Psoas muscle (tissue), 8 donors: ENCODE measurements around the gene SPOPL. TPM values are rescaled to one million over a fixed set of nuclear protein-coding genes. Genes with fewer than 3 reads are reported as not detected.

Experiments used
- ATAC-seq, 4 donors: fragments of 200-7000 bp; cut with Tn5 transposase; one replicate each; pipeline ENCODE4 v1.9.1; 2020; ENCODE audit warnings: moderate library complexity in 3 of 4, mild to moderate bottlenecking in 2 of 4
- DNase-seq, 2 donors: peaks; one replicate each; pipeline ENCODE4 v3.0.0-alpha.2; 2020
- H3K27ac ChIP-seq: fragments of 200-600 bp; one replicate; pipeline ENCODE4 v1.8.0; 2022
- H3K27me3 ChIP-seq, 3 donors: fragments of 200-600 bp in 1 of 3; one replicate each; pipeline versions ENCODE4 v1.6.1 to v1.8.0; 2013 to 2022; ENCODE audit warnings: low read length in 2 of 3, mild to moderate bottlenecking in 2 of 3, moderate library complexity in 1 of 3; ENCODE audit not compliant: insufficient read depth in 3 of 3
- H3K36me3 ChIP-seq, 2 donors: fragments of 200-600 bp in 1 of 2; one replicate each; pipeline versions ENCODE4 v1.6.1 to v1.8.0; 2013 to 2022; ENCODE audit warnings: low read depth in 1 of 2, mild to moderate bottlenecking in 1 of 2, moderate library complexity in 1 of 2; ENCODE audit not compliant: insufficient read depth in 1 of 2
- H3K4me1 ChIP-seq: fragments of 200-600 bp; one replicate; pipeline ENCODE4 v1.8.0; 2022
- H3K4me3 ChIP-seq: fragments of 200-600 bp; one replicate; pipeline ENCODE4 v1.8.0; 2022; ENCODE audit warnings: mild to moderate bottlenecking
- H3K9me3 ChIP-seq: fragments of 200-600 bp; one replicate; pipeline ENCODE4 v1.8.0; 2022
- WGBS, 3 donors: extraction: QIAGEN DNeasy Blood & Tissue Kit; methylation state at CpG; one replicate each; pipeline versions ENCODE4 v1.1.6 to v1.1.7; 2013; 5-methylcytosine and 5-hydroxymethylcytosine counted together
- intact Hi-C, 2 donors: fragments of 100-400 bp; cut with DNase I; formaldehyde crosslinking; loops; one replicate each; pipeline versions ENCODE4 v1.11.0 to v1.14.2; 2022
- polyA plus RNA-seq, 3 donors: library from polyadenylated mRNA; stranded (reverse); fragments of 200-250 nt; gene quantifications; one replicate each; pipeline ENCODE4 v1.2.3, GENCODE V29; 2013
- total RNA-seq, 4 donors: library from RNA; stranded (reverse); fragmentation: NEBNext Ultra II Directional in 2 of 4; extraction: Animal tissue kit (Norgen Biotek cat#: 25700) in 2 of 4; gene quantifications; one replicate each; pipeline versions ENCODE4 v1.2.1 to v1.2.4, GENCODE V29; 2021 to 2023
- TF ChIP-seq, protein P1 (sequence below): fragments of 200-600 bp; IDR thresholded peaks from one replicate; pipeline ENCODE4 v1.8.0; 2022; ENCODE audit warnings: antibody characterized with exemption
- donor health status: healthy with polysubstance abuse.
- donor health status: DM: no; HTN: no; CAD: no; lungs with moderate emphysema.
- donor health status: Bipolar disorder and iron deficiency.
- donor health status: healthy.
- donor health status: DM: yes; HTN: yes; CAD: no.
- donor health status: DM: no; HTN: no; CAD: no.
- donor health status: DM: no; HTN: no; CAD: no.
- donor health status: DM: yes; HTN: yes; CAD: no.

Gene SPOPL
- total and polyA plus RNA-seq, 7 donors: 3.0 to 19.0 (median 10.7) TPM

DNA sequence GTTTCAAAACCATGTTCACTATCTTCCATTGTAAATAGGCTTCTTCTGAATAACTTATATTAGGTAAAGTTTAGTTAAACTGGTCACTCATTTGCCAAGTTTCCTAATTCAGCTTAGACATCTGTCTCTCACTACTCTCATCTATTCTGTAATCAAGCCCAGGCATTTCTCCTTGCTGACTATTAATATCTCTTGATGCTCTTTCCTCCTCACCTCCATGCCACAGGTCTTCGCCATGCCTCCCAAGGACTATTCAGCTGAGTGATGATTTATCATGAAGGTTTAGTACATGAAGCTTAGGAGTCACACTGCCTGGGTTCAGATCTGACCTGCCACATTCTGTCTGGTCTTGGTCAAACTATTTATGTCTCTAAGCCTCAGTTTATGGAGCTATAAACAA, 115.5 kb downstream of the SPOPL start:
- intact Hi-C loops: no loop called here
- H3K4me1 ChIP-seq: no peaks in the 10 kb centered on the region
- WGBS, 3 donors: 94 to 100% (median 97%) methylated on average over 1 of the region's 1 CpG

GRCh38 chr2:138618971-138619370, 117.4 kb downstream of the SPOPL start:
- H3K4me3 ChIP-seq: no peak overlapping the region
- no peak for ATAC-seq
- TF ChIP-seq, protein P1, sequence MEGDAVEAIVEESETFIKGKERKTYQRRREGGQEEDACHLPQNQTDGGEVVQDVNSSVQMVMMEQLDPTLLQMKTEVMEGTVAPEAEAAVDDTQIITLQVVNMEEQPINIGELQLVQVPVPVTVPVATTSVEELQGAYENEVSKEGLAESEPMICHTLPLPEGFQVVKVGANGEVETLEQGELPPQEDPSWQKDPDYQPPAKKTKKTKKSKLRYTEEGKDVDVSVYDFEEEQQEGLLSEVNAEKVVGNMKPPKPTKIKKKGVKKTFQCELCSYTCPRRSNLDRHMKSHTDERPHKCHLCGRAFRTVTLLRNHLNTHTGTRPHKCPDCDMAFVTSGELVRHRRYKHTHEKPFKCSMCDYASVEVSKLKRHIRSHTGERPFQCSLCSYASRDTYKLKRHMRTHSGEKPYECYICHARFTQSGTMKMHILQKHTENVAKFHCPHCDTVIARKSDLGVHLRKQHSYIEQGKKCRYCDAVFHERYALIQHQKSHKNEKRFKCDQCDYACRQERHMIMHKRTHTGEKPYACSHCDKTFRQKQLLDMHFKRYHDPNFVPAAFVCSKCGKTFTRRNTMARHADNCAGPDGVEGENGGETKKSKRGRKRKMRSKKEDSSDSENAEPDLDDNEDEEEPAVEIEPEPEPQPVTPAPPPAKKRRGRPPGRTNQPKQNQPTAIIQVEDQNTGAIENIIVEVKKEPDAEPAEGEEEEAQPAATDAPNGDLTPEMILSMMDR: no peak
- no peaks in the 10 kb centered on the region for H3K27me3 ChIP-seq
- 40 to 70% (median 41%) methylated on average over 3 of the region's 3 CpGs for WGBS, 3 donors
- H3K36me3 ChIP-seq: no peaks in the 10 kb centered on the region
- no peak for DNase-seq
- intact Hi-C loops: no loop called here
- H3K4me1 ChIP-seq: no peaks in the 10 kb centered on the region
- H3K27ac ChIP-seq: no peak overlapping the region
- no peaks in the 10 kb centered on the region for H3K9me3 ChIP-seq

More for the DNA sequence above, 115.5 kb downstream of the SPOPL start:
- DNase-seq (no peak), ATAC-seq (no peak)
- Histone ChIP-seq H3K9me3 (no peaks in the 10 kb centered on the region), H3K4me3 (no peak overlapping the region), H3K36me3 (no peaks in the 10 kb centered on the region), H3K27ac (no peak overlapping the region), H3K27me3 (peaks cover 0 to 4% (median 0%) of the 10 kb centered on the region in 3 donors)
- TF ChIP-seq, protein P1: no peak

- no peak overlapping the region for H3K27ac ChIP-seq
- H3K9me3 ChIP-seq: no peaks in the 10 kb centered on the region
- ATAC-seq (no peak), DNase-seq (no peak)
- TF ChIP-seq, protein P1: no peak
- 35 to 66% (median 43%) methylated on average over 2 of the region's 2 CpGs for WGBS, 3 donors
- H3K4me1 ChIP-seq: no peaks in the 10 kb centered on the region
- H3K36me3 ChIP-seq: no peaks in the 10 kb centered on the region
- H3K27me3 ChIP-seq: no peaks in the 10 kb centered on the region
- intact Hi-C loops: no loop called here
- H3K4me3 ChIP-seq: no peak overlapping the region
Measured at GRCh38 chr2:138620431-138620830, 118.9 kb downstream of the SPOPL start.

DNA sequence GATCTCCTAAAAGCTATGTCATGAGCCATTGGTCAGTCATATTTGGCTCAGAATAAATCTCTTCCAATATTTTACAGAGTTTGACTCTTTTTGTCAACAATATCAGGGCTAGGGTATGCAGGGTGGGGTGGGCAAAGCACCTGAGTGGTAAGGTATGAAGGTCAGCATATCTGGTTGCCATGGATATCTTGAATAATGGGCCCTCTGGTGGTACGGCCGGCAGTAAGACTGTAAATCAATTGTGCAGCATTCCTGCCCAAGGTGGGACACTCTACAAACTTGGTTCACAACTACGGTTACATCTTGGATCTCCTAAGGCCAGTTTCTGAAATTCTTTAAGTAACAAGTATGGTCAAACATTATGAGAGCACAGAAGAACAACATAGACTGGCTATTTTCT, 119.6 kb downstream of the SPOPL start:
- intact Hi-C loops: no loop called here
- no peak for DNase-seq
- no peaks in the 10 kb centered on the region for H3K4me1 ChIP-seq
- H3K27me3 ChIP-seq: no peaks in the 10 kb centered on the region
- no peak overlapping the region for H3K27ac ChIP-seq
- no peaks in the 10 kb centered on the region for H3K36me3 ChIP-seq
- no peak overlapping the region for H3K4me3 ChIP-seq
- TF ChIP-seq, protein P1: no peak
- WGBS, 3 donors: 68 to 79% (median 79%) methylated on average over 3 of the region's 3 CpGs
- no peaks in the 10 kb centered on the region for H3K9me3 ChIP-seq
- no peak for ATAC-seq

DNA sequence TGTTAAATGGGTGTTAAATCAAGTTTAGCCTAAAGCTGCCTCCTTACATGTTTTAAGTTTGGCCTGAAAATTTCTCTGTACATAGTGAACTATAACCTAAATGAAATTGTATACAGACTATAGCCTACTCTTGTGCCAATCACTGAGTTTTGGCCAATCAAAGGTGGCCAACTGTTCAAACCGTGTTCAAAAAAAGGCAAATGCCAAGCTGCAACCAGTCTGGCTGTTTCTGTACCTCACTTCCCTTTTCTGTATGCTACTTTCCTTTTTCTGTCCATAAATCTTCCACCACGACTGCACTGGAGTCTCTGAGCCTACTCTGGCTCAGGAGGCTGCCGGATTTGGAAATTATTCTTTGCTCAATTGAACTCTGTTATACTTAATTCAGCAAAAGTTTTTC, 121.0 kb downstream of the SPOPL start:
- intact Hi-C loops: no loop called here
- H3K27me3 ChIP-seq: no peaks in the 10 kb centered on the region
- H3K4me3 ChIP-seq: no peak overlapping the region
- ATAC-seq: no peak
- no peak overlapping the region for H3K27ac ChIP-seq
- H3K36me3 ChIP-seq: no peaks in the 10 kb centered on the region
- no peak for DNase-seq
- no peaks in the 10 kb centered on the region for H3K4me1 ChIP-seq
- H3K9me3 ChIP-seq: no peaks in the 10 kb centered on the region
- TF ChIP-seq, protein P1: no peak
- WGBS, 3 donors: 43 to 60% (median 48%) methylated on average over 3 of the region's 3 CpGs
